ENCODE data around the gene AAMDC.
A peak's percentile ranks its signal among the peaks of the same experiment; 100 is the strongest.

AAMDC gene

GRCh38 chr11:77820565-77821348 lies at the start of gene AAMDC, which contains the start of gene RSF1:
AAMDC (plus strand) TSS chr11:77821144; CDS start chr11:77842497, 21,353 bp downstream.
RSF1 (minus strand) TSS chr11:77820722; CDS start chr11:77820714, 8 bp downstream.
- DNase-seq, result peak; percentile 98

GRCh38 chr11:77775936-77776335 lies 45.0 kb upstream of the AAMDC start:
- DNase-seq, result no peak

GRCh38 chr11:77776455-77776854 lies 44.5 kb upstream of the AAMDC start:
- no peak for DNase-seq

GRCh38 chr11:77778118-77778517 lies 42.8 kb upstream of the AAMDC start:
- no peak for DNase-seq

- no peak for DNase-seq
Observed at GRCh38 chr11:77778549-77778948, 42.4 kb upstream of the AAMDC start.

- no peak for DNase-seq
Observed at GRCh38 chr11:77779935-77780334, 41.0 kb upstream of the AAMDC start.

GRCh38 chr11:77783025-77783424 lies 37.9 kb upstream of the AAMDC start:
- DNase-seq, result no peak

GRCh38 chr11:77784572-77784971 lies 36.4 kb upstream of the AAMDC start:
- no peak for DNase-seq

GRCh38 chr11:77789061-77789730 lies 31.7 kb upstream of the AAMDC start:
- DNase-seq, result no peak

- DNase-seq, result no peak
Observed at GRCh38 chr11:77789731-77790476, 31.0 kb upstream of the AAMDC start.

GRCh38 chr11:77791301-77791700 lies 29.6 kb upstream of the AAMDC start:
- no peak for DNase-seq

- no peak for DNase-seq
Observed at GRCh38 chr11:77793972-77794371, 27.0 kb upstream of the AAMDC start.

- no peak for DNase-seq
Observed at GRCh38 chr11:77799338-77799737, 21.6 kb upstream of the AAMDC start.

GRCh38 chr11:77800449-77800848 lies 20.5 kb upstream of the AAMDC start:
- no peak for DNase-seq

GRCh38 chr11:77801477-77801876 lies 19.5 kb upstream of the AAMDC start:
- DNase-seq, result no peak

GRCh38 chr11:77806415-77806814 lies 14.5 kb upstream of the AAMDC start:
- DNase-seq, result no peak

GRCh38 chr11:77806993-77807392 lies 14.0 kb upstream of the AAMDC start:
- no peak for DNase-seq

GRCh38 chr11:77813256-77813655 lies 7.7 kb upstream of the AAMDC start:
- DNase-seq, result no peak

- no peak for DNase-seq
Observed at GRCh38 chr11:77814848-77815247, 6.1 kb upstream of the AAMDC start.

- DNase-seq, result no peak
Observed at GRCh38 chr11:77815459-77815858, 5.5 kb upstream of the AAMDC start.

GRCh38 chr11:77819411-77819920 lies 1.5 kb upstream of the AAMDC start:
- peak; percentile 90 for DNase-seq

- DNase-seq, result peak; percentile 77
Observed at GRCh38 chr11:77819921-77820564, 901 bp upstream of the AAMDC start.

GRCh38 chr11:77821349-77821851 lies 456 bp downstream of the AAMDC start:
- DNase-seq, result peak; percentile 66
